Ascending aorta (tissue), 2 donors: ENCODE measurements around the gene FEZF1. TPM values are rescaled to one million over a fixed set of nuclear protein-coding genes. Genes with fewer than 3 reads are reported as not detected.

Source experiments
- DNase-seq, 2 donors: peaks; one replicate each; pipeline ENCODE4 v3.0.0-alpha.2; 2019; ENCODE audit warnings: low spot score in 2 of 2
- H3K27ac ChIP-seq, 2 donors: fragments of 200-600 bp; sonication (generic); one replicate each; pipeline ENCODE4 v1.5.1; 2016 to 2017; ENCODE audit warnings: mild to moderate bottlenecking in 1 of 2
- H3K27me3 ChIP-seq: fragments of 200-600 bp; sonication (generic); one replicate; pipeline ENCODE4 v1.5.1; 2017
- H3K36me3 ChIP-seq, 2 donors: fragments of 200-600 bp; sonication (generic); one replicate each; pipeline ENCODE4 v1.5.1; 2016
- H3K4me1 ChIP-seq, 2 donors: fragments of 200-600 bp; sonication (generic); one replicate each; pipeline ENCODE4 v1.5.1; 2016 to 2017; ENCODE audit warnings: mild to moderate bottlenecking in 1 of 2
- H3K4me3 ChIP-seq, 2 donors: fragments of 200-600 bp; sonication (generic); one replicate each; pipeline ENCODE4 v1.5.1; 2016 to 2017; ENCODE audit warnings: mild to moderate bottlenecking in 1 of 2
- H3K9me3 ChIP-seq, 2 donors: fragments of 200-600 bp; sonication (generic); one replicate each; pipeline ENCODE4 v1.5.1; 2016
- CTCF ChIP-seq, 3 experiments: fragments of 200-600 bp in 2 of 3; fragments of 450-650 bp in 1 of 3; sonication (generic) in 2 of 3; IDR thresholded peaks; one replicate each; pipeline ENCODE4 v1.5.1; 2016 to 2019; ENCODE audit warnings: antibody characterized with exemption in 3 of 3, mild to moderate bottlenecking in 1 of 3, moderate library complexity in 1 of 3
- intact Hi-C: fragments of 100-400 bp; cut with DNase I; formaldehyde crosslinking; loops from one replicate; pipeline ENCODE4 v1.15.1; 2023
- total RNA-seq: library from RNA; depleted of rRNA; stranded (reverse); fragments of >200 nt; gene quantifications from one replicate; pipeline ENCODE4 v1.1.0, GENCODE V29; 2016

The FEZF1 gene
- total RNA-seq, 1 donor from 2014 or later = not detected

DNA sequence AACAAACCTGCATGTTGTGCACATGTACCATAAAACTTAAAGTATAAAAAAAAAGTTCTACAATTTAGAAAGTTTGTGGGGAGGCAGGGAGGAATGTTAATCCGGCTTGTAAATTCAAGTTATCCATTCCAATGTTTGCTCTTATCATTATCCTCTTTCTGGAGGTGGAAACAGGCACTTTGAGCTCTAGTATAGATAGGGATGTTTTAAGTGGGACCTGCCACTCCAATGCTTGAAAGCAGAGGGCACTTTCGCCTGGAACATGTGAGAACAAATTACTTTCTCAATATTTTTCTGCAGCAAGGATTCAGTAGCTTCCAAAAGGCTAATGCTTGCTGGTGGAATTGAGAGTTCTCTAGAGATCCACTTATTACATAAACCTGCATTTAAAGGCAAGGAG lies 45.6 kb downstream of the FEZF1 start:
- no peaks in the 10 kb centered on the region for H3K9me3 ChIP-seq
- intact Hi-C loops = no loop called here
- no peaks in the 10 kb centered on the region for H3K27me3 ChIP-seq
- H3K27ac ChIP-seq = no peak overlapping the region
- no peak for DNase-seq
- no peak overlapping the region for H3K4me3 ChIP-seq
- no peak for TF ChIP-seq CTCF (IDR thresholded peaks at IDR 0.05)
- H3K4me1 ChIP-seq = no peaks in the 10 kb centered on the region
- H3K36me3 ChIP-seq = no peaks in the 10 kb centered on the region

- Histone ChIP-seq H3K9me3 (no peaks in the 10 kb centered on the region), H3K4me3 (no peak overlapping the region), H3K27ac (no peak overlapping the region), H3K27me3 (no peaks in the 10 kb centered on the region), H3K4me1 (no peaks in the 10 kb centered on the region), H3K36me3 (no peaks in the 10 kb centered on the region)
- DNase-seq = no peak
- TF ChIP-seq CTCF (IDR thresholded peaks at IDR 0.05) = no peak
- intact Hi-C loops = no loop called here
These were observed 47.5 kb downstream of the FEZF1 start for GRCh38 chr7:122257056-122257455.

GRCh38 chr7:122256046-122256445 lies 48.5 kb downstream of the FEZF1 start:
- intact Hi-C loops = no loop called here
- no peak for TF ChIP-seq CTCF (IDR thresholded peaks at IDR 0.05)
- Histone ChIP-seq H3K36me3 (no peaks in the 10 kb centered on the region), H3K4me1 (no peaks in the 10 kb centered on the region), H3K9me3 (no peaks in the 10 kb centered on the region), H3K27ac (no peak overlapping the region), H3K27me3 (no peaks in the 10 kb centered on the region), H3K4me3 (no peak overlapping the region)
- no peak for DNase-seq

- Histone ChIP-seq H3K27me3 (no peaks in the 10 kb centered on the region), H3K4me3 (no peak overlapping the region), H3K36me3 (no peaks in the 10 kb centered on the region), H3K27ac (no peak overlapping the region), H3K9me3 (no peaks in the 10 kb centered on the region), H3K4me1 (no peaks in the 10 kb centered on the region)
- intact Hi-C loops = no loop called here
- no peak for DNase-seq
- TF ChIP-seq CTCF (IDR thresholded peaks at IDR 0.05) = no peak
These were observed 49.1 kb downstream of the FEZF1 start for GRCh38 chr7:122255454-122255853.

Other genes starting within 250 kb of the FEZF1 start
- 34.3 TPM for gene AASS, start 160.5 kb downstream of the FEZF1 start, total RNA-seq